HepG2 (cell line): ENCODE data around the gene SIK3. TPM values are rescaled to one million over a fixed set of nuclear protein-coding genes. Genes with fewer than 3 reads are reported as not detected.

ENCODE experiments used
- ETV5 ChIP-seq: IDR thresholded peaks from 2 replicates; pipeline ENCODE4 v1.6.1; 2018; ENCODE audit warnings: missing biosample characterization, missing genetic modification reagents, inconsistent platforms, borderline replicate concordance
- FOXC1 ChIP-seq: sonication (generic); formaldehyde crosslinking; IDR thresholded peaks from 2 replicates; pipeline ENCODE4 v1.8.0; 2022; ENCODE audit warnings: mild to moderate bottlenecking, missing genetic modification reagents, borderline replicate concordance
- HNF4A ChIP-seq: sonication (generic); formaldehyde crosslinking; IDR thresholded peaks from 2 replicates; pipeline ENCODE4 v1.4.0; 2020; ENCODE audit warnings: missing genetic modification reagents
- KAT8 ChIP-seq: IDR thresholded peaks from 2 replicates; pipeline ENCODE4 v1.6.1; 2016; ENCODE audit warnings: missing genetic modification reagents, missing compliant biosample characterization
- RFX5 ChIP-seq: IDR thresholded peaks from 2 replicates; pipeline ENCODE4 v1.6.1; 2011; ENCODE audit warnings: low read depth, low read length, improper control_type of control experiment
- RFXAP ChIP-seq: sonication (generic); formaldehyde crosslinking; IDR thresholded peaks from 2 replicates; pipeline ENCODE4 v1.4.0; 2020; ENCODE audit warnings: missing genetic modification reagents, borderline replicate concordance
- SALL2 ChIP-seq: sonication (generic); formaldehyde crosslinking; IDR thresholded peaks from 2 replicates; pipeline ENCODE4 v1.8.1; 2023; ENCODE audit warnings: mild to moderate bottlenecking, missing genetic modification reagents, inconsistent platforms
- SMAD9 ChIP-seq: sonication (generic); formaldehyde crosslinking; IDR thresholded peaks from 2 replicates; pipeline ENCODE4 v1.5.1; 2020; ENCODE audit warnings: mild to moderate bottlenecking, missing genetic modification reagents
- SP140L ChIP-seq: sonication (generic); formaldehyde crosslinking; IDR thresholded peaks from 2 replicates; pipeline ENCODE4 v1.4.0; 2020; ENCODE audit warnings: missing genetic modification reagents, borderline replicate concordance
- ZNF567 ChIP-seq: sonication (generic); formaldehyde crosslinking; IDR thresholded peaks from 2 replicates; pipeline ENCODE4 v1.8.1; 2023; ENCODE audit warnings: mild to moderate bottlenecking, missing genetic modification reagents, borderline replicate concordance
- ZSCAN31 ChIP-seq: sonication (generic); formaldehyde crosslinking; IDR thresholded peaks from 2 replicates; pipeline ENCODE4 v1.5.0; 2020; ENCODE audit warnings: low read depth, mild to moderate bottlenecking, missing genetic modification reagents
- polyA plus RNA-seq, 8 experiments: library from polyadenylated mRNA; depleted of rRNA in 3 of 8; stranded (reverse) in 7 of 8; unstranded in 1 of 8; fragments of >200 nt; fragmentation: Illumina TruSeq in 4 of 8; extraction: Trizol in 4 of 8; gene quantifications; 2 replicates each; pipeline versions ENCODE4 v1.2.1 to v1.2.3, GENCODE V29; 2011 to 2016; ENCODE audit warnings: low read depth in 4 of 8, missing spikeins in 1 of 8, mixed read lengths in 1 of 8; ENCODE audit not compliant: insufficient read depth in 1 of 8
- total RNA-seq, 5 experiments: library from RNA; depleted of rRNA; stranded (reverse); fragments of >200 nt; fragmentation: Illumina TruSeq; extraction: Trizol; gene quantifications; 2 replicates each; pipeline ENCODE4 v1.2.3, GENCODE V29; 2016; ENCODE audit warnings: low read depth in 1 of 5
- TF ChIP-seq, protein P1 (sequence below): sonication (generic); formaldehyde crosslinking; IDR thresholded peaks from 2 replicates; pipeline ENCODE4 v1.4.0; 2020; ENCODE audit warnings: missing genetic modification reagents, borderline replicate concordance
- TF ChIP-seq, protein P2 (sequence below): sonication (generic); formaldehyde crosslinking; IDR thresholded peaks from 2 replicates; pipeline ENCODE4 v1.4.0; 2020; ENCODE audit warnings: missing genetic modification reagents
- TF ChIP-seq, protein P3 (sequence below): sonication (generic); formaldehyde crosslinking; IDR thresholded peaks from 2 replicates; pipeline ENCODE4 v1.4.0; 2020; ENCODE audit warnings: mild to moderate bottlenecking, missing genetic modification reagents, borderline replicate concordance
- TF ChIP-seq, protein P4 (sequence below): sonication (generic); formaldehyde crosslinking; conservative IDR thresholded peaks from 2 replicates; pipeline ENCODE4 v1.8.1; 2023; ENCODE audit warnings: missing genetic modification reagents

SIK3 gene
- total and polyA plus RNA-seq, 2 of the 13 experiments (the other 11 are each of a cell fraction or from before 2014, with no cell fraction given): 5.7 to 9.8 TPM

DNA sequence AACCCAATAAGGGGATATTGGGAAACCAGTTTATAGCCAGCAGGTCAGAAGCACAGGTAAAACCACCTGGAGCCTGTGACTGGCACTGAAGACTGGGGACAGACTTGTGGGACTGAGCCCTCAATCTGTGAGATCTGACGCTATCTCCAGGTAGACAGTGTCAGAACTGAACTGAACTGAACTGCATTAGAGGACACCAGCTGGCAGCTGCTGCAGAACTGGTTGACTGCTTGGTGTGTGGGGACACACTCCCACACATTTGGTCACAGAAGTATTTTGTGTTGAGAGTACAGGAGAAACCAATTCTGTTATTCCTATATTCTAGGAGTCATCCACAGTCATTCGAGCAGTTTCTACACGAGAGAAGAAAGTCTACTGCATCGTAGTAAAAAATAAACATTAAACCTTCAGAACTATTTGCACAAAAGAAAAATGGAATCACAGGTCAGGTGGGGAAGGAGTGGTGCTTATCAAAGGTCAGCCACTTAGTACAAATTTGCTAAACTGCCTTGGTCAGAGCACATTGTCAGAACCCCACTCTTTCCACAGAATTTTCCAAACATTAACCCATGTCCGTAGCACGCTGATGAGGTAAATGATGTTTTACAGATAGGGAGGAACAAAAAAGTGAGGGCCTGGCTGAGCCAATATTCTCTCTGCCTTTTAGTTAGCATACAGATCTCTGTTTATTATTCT, 77.2 kb downstream of the SIK3 start (continued):
- TF ChIP-seq KAT8 (CRISPR knock-in tag): peak; percentile 29; the same call in 1 of the 2 replicates
- TF ChIP-seq, protein P1, sequence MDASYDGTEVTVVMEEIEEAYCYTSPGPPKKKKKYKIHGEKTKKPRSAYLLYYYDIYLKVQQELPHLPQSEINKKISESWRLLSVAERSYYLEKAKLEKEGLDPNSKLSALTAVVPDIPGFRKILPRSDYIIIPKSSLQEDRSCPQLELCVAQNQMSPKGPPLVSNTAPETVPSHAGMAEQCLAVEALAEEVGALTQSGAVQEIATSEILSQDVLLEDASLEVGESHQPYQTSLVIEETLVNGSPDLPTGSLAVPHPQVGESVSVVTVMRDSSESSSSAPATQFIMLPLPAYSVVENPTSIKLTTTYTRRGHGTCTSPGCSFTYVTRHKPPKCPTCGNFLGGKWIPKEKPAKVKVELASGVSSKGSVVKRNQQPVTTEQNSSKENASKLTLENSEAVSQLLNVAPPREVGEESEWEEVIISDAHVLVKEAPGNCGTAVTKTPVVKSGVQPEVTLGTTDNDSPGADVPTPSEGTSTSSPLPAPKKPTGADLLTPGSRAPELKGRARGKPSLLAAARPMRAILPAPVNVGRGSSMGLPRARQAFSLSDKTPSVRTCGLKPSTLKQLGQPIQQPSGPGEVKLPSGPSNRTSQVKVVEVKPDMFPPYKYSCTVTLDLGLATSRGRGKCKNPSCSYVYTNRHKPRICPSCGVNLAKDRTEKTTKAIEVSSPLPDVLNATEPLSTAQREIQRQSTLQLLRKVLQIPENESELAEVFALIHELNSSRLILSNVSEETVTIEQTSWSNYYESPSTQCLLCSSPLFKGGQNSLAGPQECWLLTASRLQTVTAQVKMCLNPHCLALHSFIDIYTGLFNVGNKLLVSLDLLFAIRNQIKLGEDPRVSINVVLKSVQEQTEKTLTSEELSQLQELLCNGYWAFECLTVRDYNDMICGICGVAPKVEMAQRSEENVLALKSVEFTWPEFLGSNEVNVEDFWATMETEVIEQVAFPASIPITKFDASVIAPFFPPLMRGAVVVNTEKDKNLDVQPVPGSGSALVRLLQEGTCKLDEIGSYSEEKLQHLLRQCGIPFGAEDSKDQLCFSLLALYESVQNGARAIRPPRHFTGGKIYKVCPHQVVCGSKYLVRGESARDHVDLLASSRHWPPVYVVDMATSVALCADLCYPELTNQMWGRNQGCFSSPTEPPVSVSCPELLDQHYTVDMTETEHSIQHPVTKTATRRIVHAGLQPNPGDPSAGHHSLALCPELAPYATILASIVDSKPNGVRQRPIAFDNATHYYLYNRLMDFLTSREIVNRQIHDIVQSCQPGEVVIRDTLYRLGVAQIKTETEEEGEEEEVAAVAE: no peak
- TF ChIP-seq, protein P2, sequence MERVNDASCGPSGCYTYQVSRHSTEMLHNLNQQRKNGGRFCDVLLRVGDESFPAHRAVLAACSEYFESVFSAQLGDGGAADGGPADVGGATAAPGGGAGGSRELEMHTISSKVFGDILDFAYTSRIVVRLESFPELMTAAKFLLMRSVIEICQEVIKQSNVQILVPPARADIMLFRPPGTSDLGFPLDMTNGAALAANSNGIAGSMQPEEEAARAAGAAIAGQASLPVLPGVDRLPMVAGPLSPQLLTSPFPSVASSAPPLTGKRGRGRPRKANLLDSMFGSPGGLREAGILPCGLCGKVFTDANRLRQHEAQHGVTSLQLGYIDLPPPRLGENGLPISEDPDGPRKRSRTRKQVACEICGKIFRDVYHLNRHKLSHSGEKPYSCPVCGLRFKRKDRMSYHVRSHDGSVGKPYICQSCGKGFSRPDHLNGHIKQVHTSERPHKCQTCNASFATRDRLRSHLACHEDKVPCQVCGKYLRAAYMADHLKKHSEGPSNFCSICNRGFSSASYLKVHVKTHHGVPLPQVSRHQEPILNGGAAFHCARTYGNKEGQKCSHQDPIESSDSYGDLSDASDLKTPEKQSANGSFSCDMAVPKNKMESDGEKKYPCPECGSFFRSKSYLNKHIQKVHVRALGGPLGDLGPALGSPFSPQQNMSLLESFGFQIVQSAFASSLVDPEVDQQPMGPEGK (CRISPR knock-in tag): 0 out of 2 replicates have a peak, but pooled peaks have one; percentile 18
- peak; percentile 72 for TF ChIP-seq HNF4A (CRISPR knock-in tag)
- TF ChIP-seq ZNF567 (CRISPR knock-in tag): no peak
- no peak for TF ChIP-seq ZSCAN31
- TF ChIP-seq RFX5: no peak
- TF ChIP-seq FOXC1: no peak
- TF ChIP-seq, protein P3, sequence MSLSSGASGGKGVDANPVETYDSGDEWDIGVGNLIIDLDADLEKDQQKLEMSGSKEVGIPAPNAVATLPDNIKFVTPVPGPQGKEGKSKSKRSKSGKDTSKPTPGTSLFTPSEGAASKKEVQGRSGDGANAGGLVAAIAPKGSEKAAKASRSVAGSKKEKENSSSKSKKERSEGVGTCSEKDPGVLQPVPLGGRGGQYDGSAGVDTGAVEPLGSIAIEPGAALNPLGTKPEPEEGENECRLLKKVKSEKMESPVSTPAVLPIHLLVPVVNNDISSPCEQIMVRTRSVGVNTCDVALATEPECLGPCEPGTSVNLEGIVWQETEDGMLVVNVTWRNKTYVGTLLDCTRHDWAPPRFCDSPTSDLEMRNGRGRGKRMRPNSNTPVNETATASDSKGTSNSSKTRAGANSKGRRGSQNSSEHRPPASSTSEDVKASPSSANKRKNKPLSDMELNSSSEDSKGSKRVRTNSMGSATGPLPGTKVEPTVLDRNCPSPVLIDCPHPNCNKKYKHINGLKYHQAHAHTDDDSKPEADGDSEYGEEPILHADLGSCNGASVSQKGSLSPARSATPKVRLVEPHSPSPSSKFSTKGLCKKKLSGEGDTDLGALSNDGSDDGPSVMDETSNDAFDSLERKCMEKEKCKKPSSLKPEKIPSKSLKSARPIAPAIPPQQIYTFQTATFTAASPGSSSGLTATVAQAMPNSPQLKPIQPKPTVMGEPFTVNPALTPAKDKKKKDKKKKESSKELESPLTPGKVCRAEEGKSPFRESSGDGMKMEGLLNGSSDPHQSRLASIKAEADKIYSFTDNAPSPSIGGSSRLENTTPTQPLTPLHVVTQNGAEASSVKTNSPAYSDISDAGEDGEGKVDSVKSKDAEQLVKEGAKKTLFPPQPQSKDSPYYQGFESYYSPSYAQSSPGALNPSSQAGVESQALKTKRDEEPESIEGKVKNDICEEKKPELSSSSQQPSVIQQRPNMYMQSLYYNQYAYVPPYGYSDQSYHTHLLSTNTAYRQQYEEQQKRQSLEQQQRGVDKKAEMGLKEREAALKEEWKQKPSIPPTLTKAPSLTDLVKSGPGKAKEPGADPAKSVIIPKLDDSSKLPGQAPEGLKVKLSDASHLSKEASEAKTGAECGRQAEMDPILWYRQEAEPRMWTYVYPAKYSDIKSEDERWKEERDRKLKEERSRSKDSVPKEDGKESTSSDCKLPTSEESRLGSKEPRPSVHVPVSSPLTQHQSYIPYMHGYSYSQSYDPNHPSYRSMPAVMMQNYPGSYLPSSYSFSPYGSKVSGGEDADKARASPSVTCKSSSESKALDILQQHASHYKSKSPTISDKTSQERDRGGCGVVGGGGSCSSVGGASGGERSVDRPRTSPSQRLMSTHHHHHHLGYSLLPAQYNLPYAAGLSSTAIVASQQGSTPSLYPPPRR: peak; percentile 85; the same call in 1 of the 2 replicates
- no peak for TF ChIP-seq SP140L
- TF ChIP-seq, protein P4, sequence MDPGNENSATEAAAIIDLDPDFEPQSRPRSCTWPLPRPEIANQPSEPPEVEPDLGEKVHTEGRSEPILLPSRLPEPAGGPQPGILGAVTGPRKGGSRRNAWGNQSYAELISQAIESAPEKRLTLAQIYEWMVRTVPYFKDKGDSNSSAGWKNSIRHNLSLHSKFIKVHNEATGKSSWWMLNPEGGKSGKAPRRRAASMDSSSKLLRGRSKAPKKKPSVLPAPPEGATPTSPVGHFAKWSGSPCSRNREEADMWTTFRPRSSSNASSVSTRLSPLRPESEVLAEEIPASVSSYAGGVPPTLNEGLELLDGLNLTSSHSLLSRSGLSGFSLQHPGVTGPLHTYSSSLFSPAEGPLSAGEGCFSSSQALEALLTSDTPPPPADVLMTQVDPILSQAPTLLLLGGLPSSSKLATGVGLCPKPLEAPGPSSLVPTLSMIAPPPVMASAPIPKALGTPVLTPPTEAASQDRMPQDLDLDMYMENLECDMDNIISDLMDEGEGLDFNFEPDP: no peak
- TF ChIP-seq SMAD9 (CRISPR knock-in tag): no peak
- TF ChIP-seq SALL2 (CRISPR knock-in tag): no peak
- no peak; the same call in 1 of the 2 replicates for TF ChIP-seq ETV5 (CRISPR knock-in tag)
- TF ChIP-seq RFXAP (CRISPR knock-in tag): no peak
